ENCODE results near the gene THTPA.
A peak's percentile ranks its signal among the peaks of the same experiment; 100 is the strongest.

Gene THTPA

DNA sequence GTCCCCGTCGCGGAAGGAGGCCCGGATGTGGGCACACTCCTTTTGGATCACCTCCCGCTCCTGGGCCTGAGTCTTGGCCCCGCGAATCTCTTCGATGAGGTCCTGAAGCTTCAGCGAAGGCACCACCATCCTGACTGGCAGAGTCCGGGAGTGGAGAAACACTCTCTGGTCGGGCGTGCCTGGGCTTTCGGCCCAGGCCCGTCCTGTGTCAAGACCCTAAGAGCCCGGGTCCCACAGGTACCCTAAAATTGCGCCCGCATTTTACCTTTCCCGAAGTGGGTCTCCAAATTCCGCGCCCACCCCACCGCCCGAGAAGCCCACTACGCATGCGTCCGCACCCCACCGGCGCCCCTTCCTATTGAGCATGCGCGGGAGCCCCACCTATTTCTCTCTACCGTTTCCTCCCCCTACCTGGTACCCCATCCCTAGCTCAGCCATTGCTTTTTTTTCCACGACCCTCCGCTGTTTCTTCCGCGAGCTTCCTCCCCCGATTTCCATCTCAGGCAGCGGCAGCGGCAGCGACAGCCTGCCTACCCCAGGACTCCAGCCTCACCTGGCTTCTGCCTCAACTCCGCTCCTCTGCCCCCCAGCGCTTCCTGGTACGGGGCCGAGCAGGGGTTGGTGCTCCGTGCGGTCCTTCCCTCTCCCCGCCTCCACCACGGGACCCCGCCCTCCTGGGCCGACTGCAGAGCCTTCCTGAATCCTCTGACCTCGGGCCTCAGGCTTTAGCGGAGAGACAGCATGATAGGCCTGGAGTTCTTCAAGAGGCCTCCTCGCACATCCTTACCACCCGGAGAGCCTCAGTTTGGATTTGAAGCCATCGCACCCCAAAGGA, 11.3 kb downstream of the THTPA start, which contains the start of gene AP1G2:
Gene AP1G2 (minus strand): TSS at position 606 of the 835 bp plus-strand sequence. CDS start 477 bp downstream, at position 129.
- DNase-seq (ENCODE audit: low spot score): peak; percentile 88

- no peak for DNase-seq (ENCODE audit: low spot score)
Observed at GRCh38 chr14:23568021-23568599, 12.0 kb downstream of the THTPA start.

GRCh38 chr14:23568600-23569331, 12.7 kb downstream of the THTPA start:
- no peak for DNase-seq (ENCODE audit: low spot score)

DNA sequence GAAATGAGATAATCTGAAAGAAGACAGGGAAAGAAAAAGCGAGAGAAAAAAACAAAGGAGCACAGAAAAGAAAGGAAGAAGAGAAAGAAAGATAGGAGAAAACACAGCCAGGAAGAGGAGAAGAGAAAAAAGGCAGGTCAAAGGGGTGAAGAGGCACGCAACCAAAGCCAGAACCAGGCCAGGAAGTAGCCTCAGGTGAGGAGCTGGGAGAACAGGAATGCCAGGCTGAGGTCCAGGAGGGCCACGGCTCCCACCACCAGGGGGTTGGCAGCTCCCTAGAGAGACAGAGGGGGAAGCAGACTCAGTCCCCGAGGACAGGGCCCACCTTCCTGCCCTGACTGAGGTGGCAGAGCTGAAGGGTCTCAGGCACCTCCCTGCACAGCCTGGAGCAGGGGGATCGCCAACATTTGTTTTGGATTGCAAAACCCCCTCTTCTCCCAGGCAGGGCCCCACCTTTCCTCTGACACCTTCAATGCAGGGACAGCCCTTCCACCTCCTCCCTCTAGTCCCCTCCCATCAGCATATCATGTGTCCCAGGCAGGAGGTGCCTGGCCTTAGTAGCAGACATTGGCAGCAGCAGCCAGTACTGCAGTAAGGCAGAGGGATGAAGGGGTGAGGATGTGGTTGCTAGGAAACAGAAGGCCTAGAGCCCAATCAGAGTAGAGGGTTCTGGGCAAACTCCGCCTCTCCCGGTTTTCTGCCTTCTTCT, 13.5 kb downstream of the THTPA start:
- DNase-seq (ENCODE audit: low spot score): no peak

GRCh38 chr14:23570806-23571483, 14.9 kb downstream of the THTPA start:
- no peak for DNase-seq (ENCODE audit: low spot score)

- no peak for DNase-seq (ENCODE audit: low spot score)
Observed at GRCh38 chr14:23571701-23572523, 15.8 kb downstream of the THTPA start.

- DNase-seq (ENCODE audit: low spot score): no peak
Observed at GRCh38 chr14:23572524-23572828, 16.4 kb downstream of the THTPA start.

DNA sequence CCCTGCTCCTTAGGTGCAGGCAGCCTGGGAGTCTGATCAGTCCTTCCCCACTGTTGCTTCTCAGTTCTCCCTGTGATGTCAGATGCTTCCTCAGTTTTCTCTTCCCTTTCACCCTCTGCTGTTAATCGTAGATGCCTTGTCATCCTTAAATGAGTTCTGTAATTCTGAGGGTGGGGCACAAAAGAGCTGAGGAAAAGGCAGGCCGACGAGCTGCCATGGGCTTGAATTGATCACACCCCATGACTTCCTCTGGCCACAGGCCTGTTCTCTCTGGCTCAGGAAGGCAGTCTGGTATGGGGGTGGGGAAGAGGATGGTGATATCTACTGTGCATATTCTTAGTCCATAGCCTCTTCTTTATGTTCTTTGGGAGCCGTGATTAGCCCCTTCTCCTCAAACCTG, 16.8 kb downstream of the THTPA start:
- no peak for DNase-seq (ENCODE audit: low spot score)

DNA sequence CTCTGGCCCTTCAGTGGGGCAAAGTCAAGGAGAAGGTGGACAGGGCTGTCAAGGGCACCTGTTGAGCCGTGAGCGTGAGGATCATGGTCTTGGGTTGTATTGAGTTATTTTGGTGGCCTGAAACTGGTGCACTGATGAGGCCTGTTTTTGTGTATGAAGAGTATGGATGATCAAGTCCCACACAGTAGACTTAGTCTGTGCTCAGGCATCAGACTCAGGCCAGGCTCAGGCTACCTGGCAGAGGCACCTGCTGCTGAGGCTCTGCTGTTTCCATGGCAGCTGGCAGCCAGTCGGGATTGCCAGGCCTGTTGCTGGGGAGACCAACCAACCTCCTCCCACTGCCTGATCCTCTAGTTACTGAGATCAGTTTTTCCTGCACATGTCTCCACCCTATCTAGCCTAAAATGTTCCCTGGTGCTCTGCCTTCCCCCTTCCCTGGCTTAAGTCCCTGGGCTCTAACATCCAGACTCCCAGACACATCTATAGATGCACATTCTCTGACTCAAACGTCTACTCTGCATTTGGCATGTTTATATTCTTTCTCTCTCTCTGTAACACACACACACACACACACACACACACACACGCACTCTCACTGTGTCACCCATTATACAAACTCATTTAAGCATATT, 17.4 kb downstream of the THTPA start:
- DNase-seq (ENCODE audit: low spot score): no peak

GRCh38 chr14:23577004-23577681, 21.1 kb downstream of the THTPA start:
- DNase-seq (ENCODE audit: low spot score): no peak

GRCh38 chr14:23577710-23578392, 21.8 kb downstream of the THTPA start:
- DNase-seq (ENCODE audit: low spot score): no peak

GRCh38 chr14:23578560-23579310, 22.7 kb downstream of the THTPA start, which contains the start of gene JPH4:
TSS of gene JPH4 (minus strand) at chr14:23578790. CDS start at chr14:23577453, 1,337 bp downstream.
- no peak for DNase-seq (ENCODE audit: low spot score)

GRCh38 chr14:23579311-23579630, 23.2 kb downstream of the THTPA start:
- DNase-seq (ENCODE audit: low spot score): no peak

- DNase-seq (ENCODE audit: low spot score): no peak
Observed at GRCh38 chr14:23579739-23580138, 23.7 kb downstream of the THTPA start.

DNA sequence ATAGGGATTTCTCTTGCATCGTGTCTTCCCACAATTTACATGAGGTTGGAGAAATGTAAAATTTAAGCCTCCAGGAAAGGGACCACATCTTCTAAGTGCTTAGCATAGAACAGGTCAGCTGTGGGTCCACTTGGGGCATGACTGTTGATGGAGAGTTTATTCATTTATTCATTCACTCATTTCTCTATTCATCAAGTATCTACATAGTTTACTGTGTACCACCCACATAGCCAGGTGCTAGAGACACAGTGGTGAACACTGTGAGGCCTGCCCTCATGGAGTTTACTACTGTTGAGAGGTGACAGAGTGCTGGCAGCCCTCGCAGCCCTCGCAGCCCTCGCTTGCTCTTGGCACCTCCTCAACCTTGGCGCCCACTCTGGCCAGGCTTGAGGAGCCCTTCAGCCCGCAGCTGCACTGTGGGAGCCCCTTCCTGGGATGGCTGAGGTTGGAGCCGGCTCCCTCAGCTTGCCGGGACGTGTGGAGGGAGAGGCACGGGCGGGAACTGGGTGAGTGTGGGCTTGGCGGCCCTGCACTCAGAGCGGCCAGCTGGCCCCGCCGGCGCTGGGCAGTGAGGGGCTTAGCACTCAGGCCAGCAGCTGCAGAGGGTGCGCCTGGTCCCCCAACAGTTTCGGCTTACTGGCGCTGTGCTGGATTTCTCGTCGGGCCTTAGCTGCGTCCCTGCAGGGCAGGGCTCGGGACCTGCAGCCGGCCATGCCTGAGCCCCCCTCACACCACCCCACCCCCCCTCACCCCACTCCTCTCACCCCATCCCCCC, 24.3 kb downstream of the THTPA start:
- DNase-seq (ENCODE audit: low spot score): no peak

DNA sequence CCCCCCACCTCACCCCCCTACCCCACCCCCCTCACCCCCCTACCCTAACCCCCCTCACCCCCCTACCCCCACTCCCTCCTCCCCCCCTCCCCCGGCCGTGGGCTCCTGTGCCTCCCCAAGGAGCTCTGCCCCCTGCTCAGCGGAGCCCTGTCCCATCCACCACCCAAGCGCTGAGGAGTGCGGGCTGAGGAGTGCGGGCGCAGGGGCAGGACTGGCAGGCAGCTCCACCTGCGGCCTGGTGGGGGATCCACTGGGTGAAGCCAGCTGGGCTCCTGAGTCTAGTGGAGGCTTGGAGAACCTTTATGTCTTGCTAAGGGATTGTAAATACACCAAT, 24.8 kb downstream of the THTPA start:
- no peak for DNase-seq (ENCODE audit: low spot score)

GRCh38 chr14:23582906-23583760, 27.1 kb downstream of the THTPA start:
- no peak for DNase-seq (ENCODE audit: low spot score)

All from CD4-positive, alpha-beta T cell treated with Interleukin-15 for 4 hours (primary cell).